Panc1 (cell line): ENCODE measurements around the gene KBTBD8. TPM values are rescaled to one million over a fixed set of nuclear protein-coding genes. Genes with fewer than 3 reads are reported as not detected.

ENCODE experiments used
- ATAC-seq: fragments of 200-7000 bp; cut with Tn5 transposase; 2 replicates; pipeline ENCODE4 v1.9.1; 2020; ENCODE audit warnings: mild to moderate bottlenecking, moderate library complexity
- BruUV-seq: library from RNA; stranded (reverse); fragments of 400-500 nt; replicated peaks from 2 replicates; lab custom pipeline; 2021; lab: Mats Ljungman, UMichigan
- CTCF ChIA-PET: fragments of 300-600 bp; sonication (Branson Sonifier 250); formaldehyde crosslinking; loops from one replicate; lab custom pipeline; 2022; ENCODE audit warnings: antibody characterized with exemption; lab: Charles Lee
- POLR2A ChIA-PET: fragments of 300-600 bp; sonication (Branson Sonifier 250); formaldehyde crosslinking; loops from one replicate; lab custom pipeline; 2022; ENCODE audit warnings: antibody characterized with exemption; lab: Charles Lee
- DNase-seq: peaks from one replicate; pipeline ENCODE4 v3.0.0-alpha.2; 2010; ENCODE audit warnings: low read depth, low spot score
- H3K27ac ChIP-seq: 2 replicates; pipeline ENCODE4 v1.5.1; 2011; ENCODE audit warnings: mild to moderate bottlenecking, low read length, inconsistent platforms
- H3K27me3 ChIP-seq: fragments of 200-500 bp; sonication (Bioruptor generic); 2 replicates; pipeline ENCODE4 v1.6.0; 2014; ENCODE audit warnings: low read length, inconsistent platforms; ENCODE audit not compliant: control insufficient read depth, insufficient read depth
- H3K36me3 ChIP-seq: fragments of 200-500 bp; sonication (Bioruptor generic); 2 replicates; pipeline ENCODE4 v1.5.1; 2014; ENCODE audit warnings: inconsistent platforms, mild to moderate bottlenecking, low read length, moderate library complexity; ENCODE audit not compliant: control insufficient read depth, insufficient read depth
- H3K4me1 ChIP-seq: 2 replicates; pipeline ENCODE4 v1.5.1; 2011; ENCODE audit warnings: inconsistent platforms, mild to moderate bottlenecking, low read length, moderate library complexity; ENCODE audit not compliant: control insufficient read depth, insufficient read depth
- H3K4me3 ChIP-seq, 2 experiments: 2 replicates each; pipeline ENCODE4 v1.5.1; 2011 to 2012; ENCODE audit warnings: low read depth in 2 of 2, low read length in 2 of 2, mild to moderate bottlenecking in 2 of 2, inconsistent platforms in 1 of 2, moderate library complexity in 1 of 2
- H3K9me3 ChIP-seq: fragments of 200-500 bp; sonication (Bioruptor generic); 2 replicates; pipeline ENCODE4 v1.5.1; 2014; ENCODE audit warnings: low read depth, mild to moderate bottlenecking, inconsistent platforms, low read length, moderate library complexity; ENCODE audit not compliant: control insufficient read depth, insufficient read depth
- POLR2AphosphoS5 ChIP-seq: IDR thresholded peaks from 2 replicates; pipeline ENCODE4 v1.6.1; 2012; ENCODE audit warnings: mild to moderate bottlenecking, low read depth, low read length, moderate library complexity
- SIN3A ChIP-seq: IDR thresholded peaks from 2 replicates; pipeline ENCODE4 v1.6.1; 2012; ENCODE audit warnings: low read depth, mild to moderate bottlenecking, low read length, moderate library complexity, borderline replicate concordance; ENCODE audit not compliant: insufficient read depth
- TCF7L2 ChIP-seq: IDR thresholded peaks from 2 replicates; pipeline ENCODE4 v1.6.1; 2011; ENCODE audit warnings: mild to moderate bottlenecking, low read depth, low read length, inconsistent platforms
- in situ Hi-C: cut with HindIII; loops from 2 replicates; pipeline ENCODE4 v1.10.0; 2016; ENCODE audit warnings: low sequenced_read_pairs, low pct_unique_long_range_greater_than_20kb
- intact Hi-C: fragments of 100-400 bp; cut with micrococcal nuclease; formaldehyde crosslinking; loops from one replicate; pipeline ENCODE4 v1.10.0; 2022; ENCODE audit not compliant: unreplicated experiment
- total RNA-seq: library from RNA; stranded (reverse); gene quantifications from one replicate; pipeline ENCODE4 v1.2.1, GENCODE V29; 2021; ENCODE audit not compliant: unreplicated experiment
- TF ChIP-seq, protein P1 (sequence below), 2 experiments: IDR thresholded peaks; 2 replicates each; pipeline ENCODE4 v1.6.1; 2011 to 2012; ENCODE audit warnings: low read depth in 2 of 2, control low read depth in 1 of 2, low read length in 1 of 2, mild to moderate bottlenecking in 1 of 2, moderate library complexity in 1 of 2; ENCODE audit not compliant: insufficient read depth in 1 of 2
- TF ChIP-seq, protein P2 (sequence below): fragments of 450-650 bp; IDR thresholded peaks from 2 replicates; pipeline ENCODE4 v1.5.1; 2017; ENCODE audit warnings: mild to moderate bottlenecking

KBTBD8 gene
- total RNA-seq, 1 experiment from 2014 or later = 0.98 TPM

DNA sequence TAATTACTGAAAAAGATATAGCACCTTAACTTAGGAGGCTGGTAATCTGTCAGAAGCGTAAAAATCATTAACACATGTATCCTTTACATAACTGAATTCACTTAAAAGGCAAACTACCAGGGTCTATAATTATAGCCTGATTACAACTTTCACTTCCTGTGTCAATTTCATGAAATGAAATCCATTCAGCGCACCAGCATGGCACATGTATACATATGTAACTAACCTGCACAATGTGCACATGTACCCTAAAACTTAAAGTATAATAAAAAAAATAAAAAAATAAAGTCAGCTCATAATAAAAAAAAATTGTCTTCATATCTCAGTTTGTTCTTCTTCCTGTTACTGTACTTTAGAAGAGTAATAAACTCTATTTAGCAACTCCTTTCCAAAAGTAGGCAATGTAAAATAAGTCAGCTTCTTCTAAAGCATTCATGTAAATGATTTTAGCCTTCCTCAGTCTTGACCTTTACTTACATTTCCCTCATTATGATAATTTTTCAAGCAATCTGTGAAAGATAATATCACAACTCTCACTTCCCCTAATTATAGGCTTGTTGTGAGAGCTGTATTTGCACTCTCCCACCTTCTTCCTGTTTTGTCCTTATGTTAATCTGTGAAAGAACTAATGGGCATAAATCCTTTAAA lies 50.1 kb downstream of the KBTBD8 start:
- no peak for TF ChIP-seq POLR2AphosphoS5
- TF ChIP-seq, protein P1, sequence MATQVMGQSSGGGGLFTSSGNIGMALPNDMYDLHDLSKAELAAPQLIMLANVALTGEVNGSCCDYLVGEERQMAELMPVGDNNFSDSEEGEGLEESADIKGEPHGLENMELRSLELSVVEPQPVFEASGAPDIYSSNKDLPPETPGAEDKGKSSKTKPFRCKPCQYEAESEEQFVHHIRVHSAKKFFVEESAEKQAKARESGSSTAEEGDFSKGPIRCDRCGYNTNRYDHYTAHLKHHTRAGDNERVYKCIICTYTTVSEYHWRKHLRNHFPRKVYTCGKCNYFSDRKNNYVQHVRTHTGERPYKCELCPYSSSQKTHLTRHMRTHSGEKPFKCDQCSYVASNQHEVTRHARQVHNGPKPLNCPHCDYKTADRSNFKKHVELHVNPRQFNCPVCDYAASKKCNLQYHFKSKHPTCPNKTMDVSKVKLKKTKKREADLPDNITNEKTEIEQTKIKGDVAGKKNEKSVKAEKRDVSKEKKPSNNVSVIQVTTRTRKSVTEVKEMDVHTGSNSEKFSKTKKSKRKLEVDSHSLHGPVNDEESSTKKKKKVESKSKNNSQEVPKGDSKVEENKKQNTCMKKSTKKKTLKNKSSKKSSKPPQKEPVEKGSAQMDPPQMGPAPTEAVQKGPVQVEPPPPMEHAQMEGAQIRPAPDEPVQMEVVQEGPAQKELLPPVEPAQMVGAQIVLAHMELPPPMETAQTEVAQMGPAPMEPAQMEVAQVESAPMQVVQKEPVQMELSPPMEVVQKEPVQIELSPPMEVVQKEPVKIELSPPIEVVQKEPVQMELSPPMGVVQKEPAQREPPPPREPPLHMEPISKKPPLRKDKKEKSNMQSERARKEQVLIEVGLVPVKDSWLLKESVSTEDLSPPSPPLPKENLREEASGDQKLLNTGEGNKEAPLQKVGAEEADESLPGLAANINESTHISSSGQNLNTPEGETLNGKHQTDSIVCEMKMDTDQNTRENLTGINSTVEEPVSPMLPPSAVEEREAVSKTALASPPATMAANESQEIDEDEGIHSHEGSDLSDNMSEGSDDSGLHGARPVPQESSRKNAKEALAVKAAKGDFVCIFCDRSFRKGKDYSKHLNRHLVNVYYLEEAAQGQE (IDR thresholded peaks at IDR 0.05; ENCODE audit: insufficient read depth in 1 of 2, low read depth in 2 of 2, low read length in 1 of 2) = no peak
- TF ChIP-seq, protein P2, sequence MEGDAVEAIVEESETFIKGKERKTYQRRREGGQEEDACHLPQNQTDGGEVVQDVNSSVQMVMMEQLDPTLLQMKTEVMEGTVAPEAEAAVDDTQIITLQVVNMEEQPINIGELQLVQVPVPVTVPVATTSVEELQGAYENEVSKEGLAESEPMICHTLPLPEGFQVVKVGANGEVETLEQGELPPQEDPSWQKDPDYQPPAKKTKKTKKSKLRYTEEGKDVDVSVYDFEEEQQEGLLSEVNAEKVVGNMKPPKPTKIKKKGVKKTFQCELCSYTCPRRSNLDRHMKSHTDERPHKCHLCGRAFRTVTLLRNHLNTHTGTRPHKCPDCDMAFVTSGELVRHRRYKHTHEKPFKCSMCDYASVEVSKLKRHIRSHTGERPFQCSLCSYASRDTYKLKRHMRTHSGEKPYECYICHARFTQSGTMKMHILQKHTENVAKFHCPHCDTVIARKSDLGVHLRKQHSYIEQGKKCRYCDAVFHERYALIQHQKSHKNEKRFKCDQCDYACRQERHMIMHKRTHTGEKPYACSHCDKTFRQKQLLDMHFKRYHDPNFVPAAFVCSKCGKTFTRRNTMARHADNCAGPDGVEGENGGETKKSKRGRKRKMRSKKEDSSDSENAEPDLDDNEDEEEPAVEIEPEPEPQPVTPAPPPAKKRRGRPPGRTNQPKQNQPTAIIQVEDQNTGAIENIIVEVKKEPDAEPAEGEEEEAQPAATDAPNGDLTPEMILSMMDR = no peak
- no peak for TF ChIP-seq TCF7L2
- TF ChIP-seq SIN3A = no peak
- no peak overlapping the region for H3K27ac ChIP-seq
- no peaks in the 10 kb centered on the region for H3K36me3 ChIP-seq
- ChIA-PET POLR2A (no interaction called here), CTCF (no interaction called here)
- H3K27me3 ChIP-seq = no peaks in the 10 kb centered on the region
- no peak overlapping the region for H3K4me3 ChIP-seq
- ATAC-seq (no peak), DNase-seq (no peak)
- in situ Hi-C loops = no loop called here
- H3K9me3 ChIP-seq = no peaks in the 10 kb centered on the region
- no peaks in the 10 kb centered on the region for H3K4me1 ChIP-seq
- intact Hi-C loops = no loop called here
- no TSS peak for BruUV-seq

DNA sequence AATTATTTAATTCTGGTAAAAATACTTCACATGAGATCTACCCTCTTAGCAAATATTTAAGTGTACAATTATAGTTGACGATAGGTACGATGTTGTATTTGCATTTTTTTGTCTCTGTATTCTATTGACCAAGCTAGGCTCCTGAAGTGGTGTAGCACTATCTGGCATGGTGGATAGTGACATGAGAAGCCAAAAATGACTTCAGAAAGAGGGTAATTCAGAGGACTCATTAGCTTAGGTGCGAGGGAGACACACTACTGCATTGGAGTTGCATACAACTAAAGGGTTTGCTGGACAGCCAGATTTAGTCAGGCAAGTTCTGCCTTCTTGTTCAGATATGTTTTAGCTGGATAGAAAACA lies 50.6 kb downstream of the KBTBD8 start:
- CTCF ChIA-PET = no interaction called here
- intact Hi-C loops = no loop called here

More for the DNA sequence above, 50.6 kb downstream of the KBTBD8 start:
- POLR2A ChIA-PET = no interaction called here
- H3K9me3 ChIP-seq = no peaks in the 10 kb centered on the region
- H3K4me3 ChIP-seq = no peak overlapping the region
- H3K27ac ChIP-seq = no peak overlapping the region
- DNase-seq = no peak
- H3K36me3 ChIP-seq = no peaks in the 10 kb centered on the region
- no peaks in the 10 kb centered on the region for H3K27me3 ChIP-seq
- H3K4me1 ChIP-seq = no peaks in the 10 kb centered on the region
- no TSS peak for BruUV-seq
- TF ChIP-seq TCF7L2 (no peak), POLR2AphosphoS5 (no peak)
- TF ChIP-seq, protein P2 = no peak
- no peak for ATAC-seq
- in situ Hi-C loops = no loop called here
